H1 (cell line): ENCODE measurements around the gene TIMMDC1. TPM values are rescaled to one million over a fixed set of nuclear protein-coding genes. Genes with fewer than 3 reads are reported as not detected.
A peak's percentile ranks its signal among the peaks of the same experiment; 100 is the strongest.

Experiments
- ATF2 ChIP-seq: IDR thresholded peaks from 2 replicates; pipeline ENCODE4 v1.6.1; 2012; ENCODE audit warnings: low read length, inconsistent platforms
- BACH1 ChIP-seq: IDR thresholded peaks from 2 replicates; pipeline ENCODE4 v1.6.1; 2012; ENCODE audit warnings: low read length, improper control_type of control experiment
- CBX5 ChIP-seq: fragments of 300-800, 300-1000 bp; sonication (generic); IDR thresholded peaks from 2 replicates; pipeline ENCODE4 v1.7.1; 2016; ENCODE audit warnings: antibody characterized with exemption, low read length, low read depth
- CEBPB ChIP-seq: IDR thresholded peaks from 2 replicates; pipeline ENCODE4 v1.6.1; 2012; ENCODE audit warnings: low read depth, low read length
- CHD1 ChIP-seq: IDR thresholded peaks from 2 replicates; pipeline ENCODE4 v1.6.1; 2012; ENCODE audit warnings: low read depth, low read length, improper control_type of control experiment
- EZH2 ChIP-seq: fragments of 200-600 bp; sonication (generic); IDR thresholded peaks from 2 replicates; pipeline ENCODE4 v1.7.1; 2012; ENCODE audit warnings: low read depth, mild to moderate bottlenecking, moderate library complexity, low read length, inconsistent platforms; ENCODE audit not compliant: severe bottlenecking
- FOSL1 ChIP-seq: IDR thresholded peaks from 2 replicates; pipeline ENCODE4 v1.6.1; 2011; ENCODE audit warnings: mild to moderate bottlenecking, low read depth, low read length, moderate library complexity; ENCODE audit not compliant: insufficient read depth
- GTF2F1 ChIP-seq: IDR thresholded peaks from 2 replicates; pipeline ENCODE4 v1.6.1; 2012; ENCODE audit warnings: low read depth, low read length, improper control_type of control experiment, borderline replicate concordance
- HDAC2 ChIP-seq, 2 experiments: fragments of 300-600 bp in 1 of 2; sonication (generic) in 1 of 2; IDR thresholded peaks; 2 replicates each; pipeline ENCODE4 v1.6.1; 2011 to 2012; ENCODE audit warnings: low read depth in 2 of 2, low read length in 2 of 2, mild to moderate bottlenecking in 2 of 2, moderate library complexity in 2 of 2, borderline replicate concordance in 1 of 2, inconsistent platforms in 1 of 2
- KDM5A ChIP-seq: fragments of 200-600 bp; IDR thresholded peaks from 2 replicates; pipeline ENCODE4 v1.7.1; 2012; ENCODE audit warnings: mild to moderate bottlenecking, low read length, inconsistent platforms, mixed read lengths
- MAFK ChIP-seq: IDR thresholded peaks from 2 replicates; pipeline ENCODE4 v1.6.1; 2012; ENCODE audit warnings: low read depth, mild to moderate bottlenecking, improper control_type of control experiment, low read length
- POLR2A ChIP-seq, 2 experiments: IDR thresholded peaks; 1 replicate in 1 of 2; 2 replicates in 1 of 2; pipeline ENCODE4 v1.6.1; 2011; ENCODE audit warnings: low read depth in 2 of 2, low read length in 2 of 2, mild to moderate bottlenecking in 2 of 2; ENCODE audit errors: control extremely low read depth in 1 of 2
- RBBP5 ChIP-seq: IDR thresholded peaks from 2 replicates; pipeline ENCODE4 v1.7.1; 2012; ENCODE audit warnings: low read depth, mild to moderate bottlenecking, inconsistent platforms, low read length, moderate library complexity, borderline replicate concordance
- RXRA ChIP-seq: IDR thresholded peaks from 2 replicates; pipeline ENCODE4 v1.6.1; 2011; ENCODE audit warnings: low read depth, mild to moderate bottlenecking, low read length, moderate library complexity; ENCODE audit not compliant: insufficient read depth
- SIN3A ChIP-seq, 2 experiments: IDR thresholded peaks in 1 of 2; conservative IDR thresholded peaks in 1 of 2; 2 replicates each; pipeline ENCODE4 v1.6.1; 2011 to 2012; ENCODE audit warnings: low read length in 2 of 2, improper control_type of control experiment in 1 of 2, low read depth in 1 of 2, mild to moderate bottlenecking in 1 of 2
- SP2 ChIP-seq: IDR thresholded peaks from 2 replicates; pipeline ENCODE4 v1.6.1; 2012; ENCODE audit warnings: mild to moderate bottlenecking, low read length, inconsistent platforms
- SRF ChIP-seq: IDR thresholded peaks from 2 replicates; pipeline ENCODE4 v1.6.1; 2011; ENCODE audit warnings: mild to moderate bottlenecking, low read depth, low read length, moderate library complexity
- TBP ChIP-seq: IDR thresholded peaks from 2 replicates; pipeline ENCODE4 v1.6.1; 2011; ENCODE audit warnings: low read depth, low read length, improper control_type of control experiment
- TCF12 ChIP-seq: IDR thresholded peaks from 2 replicates; pipeline ENCODE4 v1.6.1; 2011; ENCODE audit warnings: low read depth, mild to moderate bottlenecking, low read length
- ZNF274 ChIP-seq: IDR thresholded peaks from 2 replicates; pipeline ENCODE4 v1.7.0; 2012; ENCODE audit warnings: low read length, borderline replicate concordance; ENCODE audit errors: extremely low read depth
- polyA plus RNA-seq, 7 experiments: library from polyadenylated mRNA; depleted of rRNA in 3 of 7; stranded (reverse) in 5 of 7; unstranded in 2 of 7; fragments of >200 nt in 5 of 7; fragments of 200-250 nt in 2 of 7; gene quantifications; 1 replicate in 5 of 7; 2 replicates in 1 of 7; 4 replicates in 1 of 7; pipeline versions ENCODE4 v1.2.1 to v1.2.3, GENCODE V29; 2011 to 2013; ENCODE audit warnings: missing spikeins in 2 of 7, mixed read lengths in 2 of 7
- total RNA-seq: library from RNA; stranded (reverse); fragmentation: NEBNext Ultra II Directional; extraction: Animal tissue kit (Norgen Biotek cat#: 25700); gene quantifications from 2 replicates; pipeline ENCODE4 v1.2.1, GENCODE V29; 2021
- TF ChIP-seq, protein P1 (sequence below): IDR thresholded peaks from 2 replicates; pipeline ENCODE4 v1.6.1; 2012; ENCODE audit warnings: inconsistent platforms

Gene TIMMDC1
- total and polyA plus RNA-seq, 2 of the 8 experiments (the other 6 are each of a cell fraction or from before 2014, with no cell fraction given): 80.7 to 128 TPM

- peak; percentile 61; the same call in 1 of the 2 replicates for TF ChIP-seq GTF2F1
- TF ChIP-seq RXRA: no peak
- no peak for TF ChIP-seq CEBPB
- peak; percentile 79; the same call in 1 of the 2 replicates for TF ChIP-seq RBBP5
- TF ChIP-seq SRF: peak; percentile 87
- peak; percentile 89 for TF ChIP-seq TBP
- peak; percentile 98 for TF ChIP-seq KDM5A
- TF ChIP-seq, protein P1, sequence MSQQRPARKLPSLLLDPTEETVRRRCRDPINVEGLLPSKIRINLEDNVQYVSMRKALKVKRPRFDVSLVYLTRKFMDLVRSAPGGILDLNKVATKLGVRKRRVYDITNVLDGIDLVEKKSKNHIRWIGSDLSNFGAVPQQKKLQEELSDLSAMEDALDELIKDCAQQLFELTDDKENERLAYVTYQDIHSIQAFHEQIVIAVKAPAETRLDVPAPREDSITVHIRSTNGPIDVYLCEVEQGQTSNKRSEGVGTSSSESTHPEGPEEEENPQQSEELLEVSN: 0 out of 2 replicates have a peak, but pooled peaks have one; percentile 12
- TF ChIP-seq FOSL1: no peak
- no peak for TF ChIP-seq EZH2
- TF ChIP-seq TCF12: no peak
- no peak for TF ChIP-seq CBX5
- no peak for TF ChIP-seq ZNF274
- TF ChIP-seq POLR2A (IDR thresholded peaks at IDR 0.05; ENCODE audit: control extremely low read depth in 1 of 2, low read depth in 2 of 2, low read length in 2 of 2): peak; percentile 89 to 99
- TF ChIP-seq MAFK: no peak
- TF ChIP-seq SP2: no peak
- TF ChIP-seq HDAC2 (IDR thresholded peaks at IDR 0.05; ENCODE audit: borderline replicate concordance in 1 of 2, low read depth in 2 of 2, low read length in 2 of 2): peak in 1 of 2 experiments; percentile 97; a peak in 2 of 4 replicates
- TF ChIP-seq ATF2: no peak
- TF ChIP-seq SIN3A (conservative IDR thresholded peaks at IDR 0.05 in 1 of 2, IDR thresholded peaks at IDR 0.05 in 1 of 2; ENCODE audit: low read depth in 1 of 2, low read length in 2 of 2): peak; percentile 35 to 98; a peak in 2 of 4 replicates
- TF ChIP-seq CHD1: no peak
- TF ChIP-seq BACH1: no peak
Measured at GRCh38 chr3:119463171-119464169, 34.9 kb upstream of the TIMMDC1 start, which contains the start of gene TMEM39A (continued).
